Activated CD8-positive, alpha-beta memory T cell treated with anti-CD3 and anti-CD28 coated beads, Interleukin-2, amount 50 U/mL, for 4 hours (primary cell): ENCODE data around the gene AHRR.
"Not testable (repeated sequence)": the region's sequence is repeated elsewhere in the genome, so short reads cannot be mapped to it uniquely, and the experiment has no call there.

Experiments
- DNase-seq: peaks from one replicate; pipeline ENCODE4 v3.0.0-alpha.2; 2020

Gene AHRR

GRCh38 chr5:380701-381309 is 59.3 kb downstream of the AHRR start:
- DNase-seq = no peak

GRCh38 chr5:383066-383465 is 61.6 kb downstream of the AHRR start:
- DNase-seq = no peak

- DNase-seq = no peak
Observed at GRCh38 chr5:383621-384020, 62.1 kb downstream of the AHRR start.

GRCh38 chr5:384576-384975 is 63.1 kb downstream of the AHRR start:
- not testable (repeated sequence) for DNase-seq

GRCh38 chr5:385321-385720 is 63.8 kb downstream of the AHRR start:
- DNase-seq = no peak

GRCh38 chr5:386432-387341 is 65.2 kb downstream of the AHRR start:
- DNase-seq = no peak

GRCh38 chr5:387491-388265 is 66.2 kb downstream of the AHRR start:
- no peak for DNase-seq

GRCh38 chr5:388266-389196 is 67.0 kb downstream of the AHRR start:
- no peak for DNase-seq

- no peak for DNase-seq
Observed at GRCh38 chr5:389197-389821, 67.8 kb downstream of the AHRR start.

GRCh38 chr5:389891-390622 is 68.5 kb downstream of the AHRR start:
- DNase-seq = no peak

GRCh38 chr5:390623-391491 is 69.3 kb downstream of the AHRR start:
- DNase-seq = no peak

GRCh38 chr5:392431-392988 is 71.0 kb downstream of the AHRR start:
- peak; percentile 69 for DNase-seq

- DNase-seq = no peak
Observed at GRCh38 chr5:393846-394275, 72.3 kb downstream of the AHRR start.

- peak; percentile 11 for DNase-seq
Observed at GRCh38 chr5:394671-395155, 73.2 kb downstream of the AHRR start.

- DNase-seq = peak; percentile 12
Observed at GRCh38 chr5:395156-395920, 73.8 kb downstream of the AHRR start.

GRCh38 chr5:395921-396530 is 74.5 kb downstream of the AHRR start:
- DNase-seq = peak; percentile 14

- DNase-seq = peak; percentile 13
Observed at GRCh38 chr5:396531-396961, 75.0 kb downstream of the AHRR start.

- DNase-seq = not testable (repeated sequence)
Observed at GRCh38 chr5:398141-398474, 76.6 kb downstream of the AHRR start.
